K562 (cell line): ENCODE data around the gene EHBP1L1.

Experiments
- RAD51 ChIP-seq: fragments of 450-650 bp; IDR thresholded peaks from 2 replicates; pipeline ENCODE4 v1.7.1; 2016; ENCODE audit warnings: low read depth, mild to moderate bottlenecking, borderline replicate concordance
- TAF1 ChIP-seq: IDR thresholded peaks from 2 replicates; pipeline ENCODE4 v1.6.1; 2011; ENCODE audit warnings: mild to moderate bottlenecking, low read length, moderate library complexity; ENCODE audit not compliant: insufficient read depth, control insufficient read depth, severe bottlenecking; ENCODE audit errors: extremely low read depth
- ZC3H8 ChIP-seq: fragments of 450-650 bp; IDR thresholded peaks from 2 replicates; pipeline ENCODE4 v1.6.1; 2017

GRCh38 chr11:65549096-65549495 lies 26.8 kb upstream of the EHBP1L1 start:
- TF ChIP-seq TAF1 (no peak), RAD51 (no peak), ZC3H8 (no peak)
